A549 (cell line): ENCODE data around the gene DPYSL4. TPM values are rescaled to one million over a fixed set of nuclear protein-coding genes. Genes with fewer than 3 reads are reported as not detected.
"Not testable (repeated sequence)": the region's sequence is repeated elsewhere in the genome, so short reads cannot be mapped to it uniquely, and the experiment has no call there.

ENCODE experiments used
- ATAC-seq, 2 experiments: fragments of 200-7000 bp in 1 of 2; fragments of >200 bp in 1 of 2; cut with Nextera tagmentation in 1 of 2; cut with Tn5 transposase in 1 of 2; 3 replicates each; pipeline versions ENCODE4 v1.8.0 to v1.9.1; 2018 to 2020; ENCODE audit warnings: mild to moderate bottlenecking in 1 of 2, moderate library complexity in 1 of 2
- CTCF ChIA-PET: fragments of 300-600 bp; sonication (Branson Sonifier 250); formaldehyde crosslinking; extraction: SDS; loops from one replicate; lab custom pipeline; 2021; ENCODE audit warnings: antibody characterized with exemption, inconsistent platforms; lab: Yijun Ruan, JAX
- POLR2A ChIA-PET: fragments of 350-600 bp; formaldehyde crosslinking; extraction: SDS; loops from one replicate; lab custom pipeline; 2021; ENCODE audit warnings: antibody characterized with exemption, inconsistent platforms; lab: Yijun Ruan, JAX
- DNase-seq, 2 experiments: peaks; one replicate each; pipeline versions ENCODE4 v3.0.0 to v3.0.0-alpha.2; 2011 to 2016; ENCODE audit warnings: low read depth in 1 of 2, low spot score in 1 of 2
- FAIRE-seq: peaks from 2 replicates; lab custom pipeline; 2011; peaks lifted over from hg19 to GRCh38; lab: Jason Lieb, UNC
- H3K27ac ChIP-seq, 2 experiments: fragments of >200 bp; sonication (Bioruptor Twin); formaldehyde crosslinking; 3 replicates each; pipeline ENCODE4 v1.5.1; 2016 to 2017
- H3K4me1 ChIP-seq: fragments of >200 bp; sonication (Bioruptor Twin); formaldehyde crosslinking; 3 replicates; pipeline ENCODE4 v1.6.1; 2016
- H3K4me2 ChIP-seq: fragments of >200 bp; sonication (Bioruptor Twin); formaldehyde crosslinking; 3 replicates; pipeline ENCODE4 v1.6.1; 2016
- H3K4me3 ChIP-seq: fragments of >200 bp; sonication (Bioruptor Twin); formaldehyde crosslinking; 3 replicates; pipeline ENCODE4 v1.5.1; 2016
- H3K9me3 ChIP-seq: fragments of >200 bp; sonication (Bioruptor Twin); formaldehyde crosslinking; 3 replicates; pipeline ENCODE4 v1.6.1; 2016
- CBX2 ChIP-seq: fragments of 200-600 bp; sonication (generic); IDR thresholded peaks from 2 replicates; pipeline ENCODE4 v1.6.1; 2016; ENCODE audit warnings: low read depth, mild to moderate bottlenecking, borderline replicate concordance
- EHF ChIP-seq: fragments of 250-450 bp; sonication (Bioruptor Pico); IDR thresholded peaks from 2 replicates; pipeline ENCODE4 v1.5.0; 2020; ENCODE audit warnings: mild to moderate bottlenecking
- FOSL2 ChIP-seq, 2 experiments: fragments of 450-650 bp in 1 of 2; fragments of >200 bp in 1 of 2; sonication (Bioruptor Twin) in 1 of 2; formaldehyde crosslinking; IDR thresholded peaks; 2 replicates each; pipeline versions ENCODE4 v1.5.0 to v1.6.1; 2016 to 2020; ENCODE audit warnings: mild to moderate bottlenecking in 1 of 2, moderate library complexity in 1 of 2
- FOXS1 ChIP-seq: fragments of 250-450 bp; sonication (Bioruptor Pico); IDR thresholded peaks from 2 replicates; pipeline ENCODE4 v1.5.0; 2020; ENCODE audit warnings: mild to moderate bottlenecking, moderate library complexity
- HDAC2 ChIP-seq: fragments of 200-600 bp; sonication (generic); IDR thresholded peaks from 2 replicates; pipeline ENCODE4 v1.6.1; 2016
- HMGXB4 ChIP-seq: fragments of 250-450 bp; sonication (Bioruptor Pico); IDR thresholded peaks from 2 replicates; pipeline ENCODE4 v1.5.0; 2021; ENCODE audit warnings: mild to moderate bottlenecking, moderate library complexity, borderline replicate concordance
- HOXA7 ChIP-seq: fragments of 250-450 bp; sonication (Bioruptor Pico); IDR thresholded peaks from 2 replicates; pipeline ENCODE4 v1.5.0; 2020; ENCODE audit warnings: mild to moderate bottlenecking, moderate library complexity
- JUNB ChIP-seq: fragments of >200 bp; sonication (Bioruptor Twin); formaldehyde crosslinking; IDR thresholded peaks from 2 replicates; pipeline ENCODE4 v1.6.1; 2016
- KDM1A ChIP-seq: fragments of 200-600 bp; sonication (generic); IDR thresholded peaks from 2 replicates; pipeline ENCODE4 v1.6.1; 2016; ENCODE audit warnings: low read depth, mild to moderate bottlenecking
- MAX ChIP-seq: IDR thresholded peaks from 2 replicates; pipeline ENCODE4 v1.6.1; 2012
- NFE2L2 ChIP-seq: fragments of 150-350 bp; conservative IDR thresholded peaks from 2 replicates; pipeline ENCODE4 v1.6.1; 2014; ENCODE audit warnings: low read length
- RAD21 ChIP-seq, 2 experiments: fragments of >200 bp in 1 of 2; sonication (Bioruptor Twin) in 1 of 2; formaldehyde crosslinking in 1 of 2; IDR thresholded peaks in 1 of 2; conservative IDR thresholded peaks in 1 of 2; 2 replicates in 1 of 2; 3 replicates in 1 of 2; pipeline ENCODE4 v1.6.1; 2012 to 2018; ENCODE audit warnings: inconsistent platforms in 1 of 2
- SMC3 ChIP-seq: fragments of >200 bp; sonication (Bioruptor Twin); formaldehyde crosslinking; IDR thresholded peaks from 3 replicates; pipeline ENCODE4 v1.6.1; 2018; ENCODE audit warnings: inconsistent platforms
- SREBF2 ChIP-seq: fragments of 450-650 bp; IDR thresholded peaks from 2 replicates; pipeline ENCODE4 v1.6.1; 2014; ENCODE audit warnings: mild to moderate bottlenecking, moderate library complexity
- USF2 ChIP-seq: fragments of 450-650 bp; IDR thresholded peaks from 2 replicates; pipeline ENCODE4 v1.6.1; 2014; ENCODE audit warnings: antibody characterized with exemption
- WGBS: methylation state at CpG from one replicate; pipeline ENCODE4 v1.1.6; 2017; ENCODE audit errors: missing lambda C conversion rate; 5-methylcytosine and 5-hydroxymethylcytosine counted together
- polyA plus RNA-seq, 4 experiments: library from polyadenylated mRNA; depleted of rRNA in 3 of 4; stranded (reverse); fragments of >200 nt; fragmentation: RNase III in 1 of 4; extraction: RNeasy Plus Mini Kit Qiagen cat#74134 plus additional on column Dnase treatment in 1 of 4; gene quantifications; 2 replicates in 3 of 4; 3 replicates in 1 of 4; pipeline ENCODE4 v1.2.3, GENCODE V29; 2011 to 2017

Gene DPYSL4
- polyA plus RNA-seq, 2 of the 4 experiments (the other 2 are of a cell fraction): 2.9 to 14.1 TPM

GRCh38 chr10:132158122-132158741, 28.5 kb upstream of the DPYSL4 start:
- Histone ChIP-seq H3K9me3 (no peaks in the 10 kb centered on the region), H3K4me1 (peaks cover 7% of the 10 kb centered on the region; the same call in 2 of the 3 replicates), H3K4me2 (no peak overlapping the region), H3K4me3 (no peak overlapping the region), H3K27ac (no peak overlapping the region)
- ATAC-seq: peak; percentile 35 to 65; a peak in 5 of 6 replicates
- CTCF ChIA-PET: interaction anchor here (1.0 kb wide), 1 partner anchor 15 kb away, joined by 3 read pairs; no protein-coding TSS in a partner anchor
- WGBS: 42% methylated on average over 2 of the region's 2 CpGs
- no peak for FAIRE-seq
- POLR2A ChIA-PET: no interaction called here
- no peak for TF ChIP-seq CBX2
- DNase-seq: no peak

GRCh38 chr10:132158823-132159222, 27.9 kb upstream of the DPYSL4 start:
- POLR2A ChIA-PET: no interaction called here
- TF ChIP-seq MAX: no peak
- Histone ChIP-seq H3K27ac (no peak overlapping the region), H3K9me3 (no peaks in the 10 kb centered on the region), H3K4me2 (no peak overlapping the region), H3K4me3 (no peak overlapping the region), H3K4me1 (peaks cover 7% of the 10 kb centered on the region; the same call in 2 of the 3 replicates)
- WGBS: 50% methylated on average over 2 of the region's 7 CpGs
- CTCF ChIA-PET: no interaction called here
- DNase-seq: peak in 1 of 2 experiments; percentile 52
- ATAC-seq: no peak
- no peak for FAIRE-seq

- DNase-seq, H3K4me3 ChIP-seq, ATAC-seq, POLR2A ChIA-PET, H3K4me2 ChIP-seq, CTCF ChIA-PET, FAIRE-seq, H3K27ac ChIP-seq, H3K9me3 ChIP-seq: not testable (repeated sequence)
- peaks cover 10% of the 10 kb centered on the region; the same call in 2 of the 3 replicates for H3K4me1 ChIP-seq
- WGBS: no CpG with 5 or more reads among the region's 7 CpGs
Observed at GRCh38 chr10:132159302-132160230, 27.2 kb upstream of the DPYSL4 start.

GRCh38 chr10:132160231-132160630, 26.5 kb upstream of the DPYSL4 start:
- ATAC-seq, H3K27ac ChIP-seq, H3K9me3 ChIP-seq, POLR2A ChIA-PET, DNase-seq, H3K4me2 ChIP-seq, CTCF ChIA-PET, FAIRE-seq, H3K4me3 ChIP-seq: not testable (repeated sequence)
- H3K4me1 ChIP-seq: peaks cover 14% of the 10 kb centered on the region; the same call in 2 of the 3 replicates

GRCh38 chr10:132160834-132161622, 25.7 kb upstream of the DPYSL4 start:
- H3K27ac ChIP-seq, H3K9me3 ChIP-seq, DNase-seq, POLR2A ChIA-PET, FAIRE-seq, H3K4me3 ChIP-seq, H3K4me2 ChIP-seq, ATAC-seq, CTCF ChIA-PET: not testable (repeated sequence)
- peaks cover 14% of the 10 kb centered on the region; the same call in 2 of the 3 replicates for H3K4me1 ChIP-seq
- WGBS: 40% methylated on average over 1 of the region's 4 CpGs

- no peak for ATAC-seq
- CTCF ChIA-PET: interaction anchor here (0.6 kb wide), 1 partner anchor 278 kb away, joined by 3 read pairs; no protein-coding TSS in a partner anchor
- no peak for FAIRE-seq
- no peak for DNase-seq
- POLR2A ChIA-PET: no interaction called here
- WGBS: 30% methylated on average over 11 of the region's 12 CpGs
- no peaks in the 10 kb centered on the region for H3K9me3 ChIP-seq
- H3K4me3 ChIP-seq: no peak overlapping the region
- H3K27ac ChIP-seq: no peak overlapping the region
- peaks cover 14% of the 10 kb centered on the region; the same call in 2 of the 3 replicates for H3K4me1 ChIP-seq
- H3K4me2 ChIP-seq: 0 out of 3 replicates have a peak overlapping the region, but pooled peaks have one; percentile 17
- TF ChIP-seq USF2 (no peak), NFE2L2 (no peak), SREBF2 (no peak), FOSL2 (IDR thresholded peaks at IDR 0.05) (no peak), FOSL2 (CRISPR knock-in tag; IDR thresholded peaks at IDR 0.05) (no peak), HMGXB4 (CRISPR knock-in tag) (no peak), EHF (CRISPR knock-in tag) (no peak), SMC3 (no peak), KDM1A (no peak), JUNB (no peak), RAD21 (conservative IDR thresholded peaks at IDR 0.05 in 1 of 2, IDR thresholded peaks at IDR 0.05 in 1 of 2) (no peak), HOXA7 (CRISPR knock-in tag) (no peak), FOXS1 (CRISPR knock-in tag) (no peak), CBX2 (no peak), HDAC2 (no peak)
Observed at GRCh38 chr10:132162021-132162531, 24.7 kb upstream of the DPYSL4 start.
